ENCODE data around the gene LRP11.

Gene LRP11

DNA sequence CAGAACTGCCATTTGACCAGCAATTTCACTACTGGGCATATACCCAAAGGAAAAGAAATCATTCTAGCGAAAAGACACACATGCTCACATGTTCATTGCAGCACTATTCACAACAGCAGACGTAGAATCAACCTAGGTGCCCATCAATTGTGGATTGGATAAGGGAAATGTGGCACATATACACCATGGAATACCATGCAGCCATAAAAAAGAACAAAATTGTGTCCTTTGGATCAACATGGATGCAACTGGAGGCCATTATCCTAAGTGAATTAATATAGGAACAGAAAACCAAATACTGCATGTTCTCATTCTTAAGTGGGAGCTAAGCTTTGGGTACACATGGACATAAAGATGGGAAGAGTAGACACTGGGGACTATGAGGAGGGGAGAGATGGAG, 17.7 kb upstream of the LRP11 start:
- no peak overlapping the region for H3K4me3 ChIP-seq (ENCODE audit: low read depth, low read length)
- TF ChIP-seq, protein P1, sequence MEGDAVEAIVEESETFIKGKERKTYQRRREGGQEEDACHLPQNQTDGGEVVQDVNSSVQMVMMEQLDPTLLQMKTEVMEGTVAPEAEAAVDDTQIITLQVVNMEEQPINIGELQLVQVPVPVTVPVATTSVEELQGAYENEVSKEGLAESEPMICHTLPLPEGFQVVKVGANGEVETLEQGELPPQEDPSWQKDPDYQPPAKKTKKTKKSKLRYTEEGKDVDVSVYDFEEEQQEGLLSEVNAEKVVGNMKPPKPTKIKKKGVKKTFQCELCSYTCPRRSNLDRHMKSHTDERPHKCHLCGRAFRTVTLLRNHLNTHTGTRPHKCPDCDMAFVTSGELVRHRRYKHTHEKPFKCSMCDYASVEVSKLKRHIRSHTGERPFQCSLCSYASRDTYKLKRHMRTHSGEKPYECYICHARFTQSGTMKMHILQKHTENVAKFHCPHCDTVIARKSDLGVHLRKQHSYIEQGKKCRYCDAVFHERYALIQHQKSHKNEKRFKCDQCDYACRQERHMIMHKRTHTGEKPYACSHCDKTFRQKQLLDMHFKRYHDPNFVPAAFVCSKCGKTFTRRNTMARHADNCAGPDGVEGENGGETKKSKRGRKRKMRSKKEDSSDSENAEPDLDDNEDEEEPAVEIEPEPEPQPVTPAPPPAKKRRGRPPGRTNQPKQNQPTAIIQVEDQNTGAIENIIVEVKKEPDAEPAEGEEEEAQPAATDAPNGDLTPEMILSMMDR (IDR thresholded peaks at IDR 0.05; ENCODE audit: borderline replicate concordance, insufficient read depth, low read depth, low read length): no peak

DNA sequence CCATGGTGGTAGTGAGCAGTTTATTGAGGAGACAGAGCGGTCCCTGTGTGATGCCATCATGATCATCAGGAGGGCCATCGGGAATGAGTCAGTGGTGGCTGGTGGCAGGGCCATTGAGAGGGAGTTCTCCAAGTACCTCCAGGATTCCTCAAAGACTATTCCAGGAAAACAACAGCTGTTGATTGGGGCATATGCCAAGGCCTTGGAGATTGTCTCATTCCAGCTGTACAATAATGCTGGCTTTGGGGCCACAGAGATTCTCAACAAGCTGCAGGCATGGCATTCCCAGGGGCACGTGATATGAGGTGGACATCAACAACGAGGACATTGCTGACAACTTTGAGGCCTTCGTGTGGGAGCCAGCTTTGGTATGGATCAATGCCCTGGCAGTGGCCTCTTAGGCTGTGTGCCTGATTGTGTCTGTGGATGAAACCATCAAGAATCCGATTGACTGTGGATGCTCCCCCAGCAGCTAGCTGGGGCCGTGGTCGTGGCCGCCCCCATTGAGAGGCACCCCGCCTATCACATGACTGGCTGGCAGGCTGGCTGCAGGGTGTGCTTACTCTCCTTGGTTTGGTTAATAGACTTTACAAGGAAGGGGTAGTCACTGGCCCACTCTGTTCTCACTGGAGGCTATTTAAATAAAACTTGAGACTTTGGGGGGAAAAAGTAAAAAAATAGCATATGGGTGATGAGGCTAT, 17.1 kb upstream of the LRP11 start:
- TF ChIP-seq, protein P1 (IDR thresholded peaks at IDR 0.05; ENCODE audit: borderline replicate concordance, insufficient read depth, low read depth, low read length): no peak
- H3K4me3 ChIP-seq (ENCODE audit: low read depth, low read length): no peak overlapping the region

DNA sequence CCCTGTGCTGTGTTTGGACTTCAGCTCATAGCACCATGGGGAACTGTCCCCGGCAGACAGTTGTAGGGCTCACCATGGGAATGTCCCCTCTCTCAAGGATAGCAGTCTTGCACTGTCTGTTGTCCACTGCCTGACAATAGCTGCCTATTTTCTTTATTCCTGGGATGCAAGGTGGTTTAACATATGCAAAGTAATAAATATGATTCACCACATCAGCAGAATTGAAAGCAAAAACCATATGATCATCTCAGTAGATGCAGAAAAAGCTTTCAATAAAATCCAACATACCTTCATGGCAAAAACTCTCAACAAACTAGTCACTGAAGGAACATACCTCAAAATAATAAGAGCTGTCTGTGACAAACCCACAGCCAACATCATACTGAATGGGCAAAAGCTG, 13.5 kb upstream of the LRP11 start:
- no peak overlapping the region for H3K4me3 ChIP-seq (ENCODE audit: low read depth, low read length)
- TF ChIP-seq, protein P1 (IDR thresholded peaks at IDR 0.05; ENCODE audit: borderline replicate concordance, insufficient read depth, low read depth, low read length): no peak

DNA sequence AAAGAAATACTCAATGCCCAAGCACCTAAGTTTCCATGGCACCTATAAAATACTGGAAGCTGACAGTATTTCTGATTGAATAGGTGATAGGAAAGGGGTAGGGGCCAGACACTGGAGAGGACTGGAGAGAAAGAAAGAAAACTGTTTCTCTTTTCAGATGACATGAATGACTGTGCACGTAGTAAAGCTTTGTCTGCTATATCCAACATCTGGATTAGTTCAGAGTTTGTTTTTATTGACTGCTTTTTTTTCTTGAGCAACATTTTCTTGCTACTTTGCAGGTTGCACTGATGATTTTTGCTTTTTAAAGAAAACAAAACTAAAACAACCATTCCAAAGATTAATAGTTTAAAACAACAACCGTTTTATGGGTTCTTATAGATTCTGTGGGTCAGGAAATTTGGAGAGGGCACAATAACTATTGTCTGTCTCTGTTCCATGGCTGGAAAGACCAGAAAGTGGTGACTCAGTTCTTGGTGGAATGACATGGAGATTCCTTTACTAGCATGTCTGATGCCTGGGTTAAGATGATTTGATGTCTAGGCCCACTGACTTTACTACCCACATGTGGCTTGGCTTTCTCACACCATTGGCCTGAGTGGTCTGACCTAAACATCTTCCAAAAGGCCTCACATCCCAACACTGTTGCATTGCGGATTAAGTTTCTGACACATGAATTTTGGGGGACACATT, 12.2 kb upstream of the LRP11 start:
- TF ChIP-seq, protein P1 (IDR thresholded peaks at IDR 0.05; ENCODE audit: borderline replicate concordance, insufficient read depth, low read depth, low read length): no peak
- H3K4me3 ChIP-seq (ENCODE audit: low read depth, low read length): no peak overlapping the region

DNA sequence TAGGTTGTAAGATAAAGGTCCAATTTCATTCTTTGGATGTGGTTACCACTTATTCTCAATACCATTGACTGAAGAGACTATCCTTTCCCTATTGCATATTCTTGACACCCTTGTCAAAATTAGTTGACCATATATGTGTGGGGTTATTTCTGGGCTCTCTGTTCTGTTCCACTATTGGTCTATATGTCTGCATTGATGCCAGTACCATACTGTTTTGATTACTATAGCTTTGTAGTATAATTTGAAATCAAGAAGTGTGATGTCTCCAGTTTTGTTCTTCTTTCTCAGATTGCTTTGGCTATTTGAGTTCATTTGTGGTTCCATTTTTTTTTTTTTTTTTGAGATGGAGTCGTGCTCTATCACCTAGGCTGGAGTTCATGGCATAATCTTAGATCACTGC, 8.1 kb upstream of the LRP11 start:
- TF ChIP-seq, protein P1 (IDR thresholded peaks at IDR 0.05; ENCODE audit: borderline replicate concordance, insufficient read depth, low read depth, low read length): no peak
- H3K4me3 ChIP-seq (ENCODE audit: low read depth, low read length): no peak overlapping the region

DNA sequence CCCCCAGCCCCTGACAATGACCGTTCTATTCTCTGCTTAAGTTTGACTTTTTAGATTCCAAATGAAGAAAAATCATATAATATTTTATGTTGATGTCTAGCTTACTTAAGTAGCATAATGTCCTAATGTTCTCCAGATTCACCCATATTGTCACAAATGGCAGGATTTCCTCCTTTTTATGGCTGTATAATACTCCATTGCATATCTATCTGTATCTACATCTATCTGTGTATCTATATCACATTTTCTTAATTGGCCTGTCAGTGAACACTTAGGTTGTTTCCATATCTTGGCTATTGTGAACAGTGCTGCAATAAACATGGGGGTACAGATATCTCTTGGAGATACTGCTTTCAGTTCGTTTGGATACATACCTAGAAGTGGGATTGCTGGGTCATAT, 7.0 kb upstream of the LRP11 start:
- TF ChIP-seq, protein P1 (IDR thresholded peaks at IDR 0.05; ENCODE audit: borderline replicate concordance, insufficient read depth, low read depth, low read length): no peak
- H3K4me3 ChIP-seq (ENCODE audit: low read depth, low read length): no peak overlapping the region
